ENCODE data around the gene KIAA1755.
A peak's percentile ranks its signal among the peaks of the same experiment; 100 is the strongest.

Gene KIAA1755

DNA sequence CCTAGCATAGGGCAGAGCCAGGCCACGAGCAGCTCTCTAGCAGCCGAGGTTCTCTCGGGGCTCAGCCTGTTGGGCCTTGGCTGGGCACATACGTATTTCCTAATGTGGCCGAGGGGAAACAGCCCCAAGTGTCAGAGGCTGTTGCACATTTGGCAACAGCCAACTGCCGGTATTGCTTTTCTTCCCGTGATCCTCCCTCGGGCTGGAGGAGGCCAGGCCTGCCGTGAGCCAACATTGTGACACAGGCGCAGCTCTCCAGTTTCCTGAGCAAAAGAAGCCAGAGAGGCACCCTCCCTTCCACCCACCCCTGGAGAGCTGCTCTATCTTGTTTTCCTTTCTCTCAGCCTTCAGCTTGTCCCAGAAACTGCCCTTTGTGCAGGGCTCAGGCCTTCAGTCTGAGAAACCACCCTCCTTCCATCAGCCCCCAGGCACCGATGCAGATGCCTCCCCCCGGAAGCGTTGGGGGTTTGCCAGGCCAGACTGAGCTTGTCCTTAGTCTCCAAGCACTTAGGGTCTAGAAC lies 38.3 kb upstream of the KIAA1755 start:
- peak; percentile 60 for DNase-seq (ENCODE audit: low read depth)
- no peak overlapping the region for H3K4me3 ChIP-seq (ENCODE audit: control insufficient read depth, low read depth, low read length)
- TF ChIP-seq, protein P1, sequence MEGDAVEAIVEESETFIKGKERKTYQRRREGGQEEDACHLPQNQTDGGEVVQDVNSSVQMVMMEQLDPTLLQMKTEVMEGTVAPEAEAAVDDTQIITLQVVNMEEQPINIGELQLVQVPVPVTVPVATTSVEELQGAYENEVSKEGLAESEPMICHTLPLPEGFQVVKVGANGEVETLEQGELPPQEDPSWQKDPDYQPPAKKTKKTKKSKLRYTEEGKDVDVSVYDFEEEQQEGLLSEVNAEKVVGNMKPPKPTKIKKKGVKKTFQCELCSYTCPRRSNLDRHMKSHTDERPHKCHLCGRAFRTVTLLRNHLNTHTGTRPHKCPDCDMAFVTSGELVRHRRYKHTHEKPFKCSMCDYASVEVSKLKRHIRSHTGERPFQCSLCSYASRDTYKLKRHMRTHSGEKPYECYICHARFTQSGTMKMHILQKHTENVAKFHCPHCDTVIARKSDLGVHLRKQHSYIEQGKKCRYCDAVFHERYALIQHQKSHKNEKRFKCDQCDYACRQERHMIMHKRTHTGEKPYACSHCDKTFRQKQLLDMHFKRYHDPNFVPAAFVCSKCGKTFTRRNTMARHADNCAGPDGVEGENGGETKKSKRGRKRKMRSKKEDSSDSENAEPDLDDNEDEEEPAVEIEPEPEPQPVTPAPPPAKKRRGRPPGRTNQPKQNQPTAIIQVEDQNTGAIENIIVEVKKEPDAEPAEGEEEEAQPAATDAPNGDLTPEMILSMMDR (conservative IDR thresholded peaks at IDR 0.05; ENCODE audit: control insufficient read depth, insufficient read depth, low read depth, low read length): no peak

DNA sequence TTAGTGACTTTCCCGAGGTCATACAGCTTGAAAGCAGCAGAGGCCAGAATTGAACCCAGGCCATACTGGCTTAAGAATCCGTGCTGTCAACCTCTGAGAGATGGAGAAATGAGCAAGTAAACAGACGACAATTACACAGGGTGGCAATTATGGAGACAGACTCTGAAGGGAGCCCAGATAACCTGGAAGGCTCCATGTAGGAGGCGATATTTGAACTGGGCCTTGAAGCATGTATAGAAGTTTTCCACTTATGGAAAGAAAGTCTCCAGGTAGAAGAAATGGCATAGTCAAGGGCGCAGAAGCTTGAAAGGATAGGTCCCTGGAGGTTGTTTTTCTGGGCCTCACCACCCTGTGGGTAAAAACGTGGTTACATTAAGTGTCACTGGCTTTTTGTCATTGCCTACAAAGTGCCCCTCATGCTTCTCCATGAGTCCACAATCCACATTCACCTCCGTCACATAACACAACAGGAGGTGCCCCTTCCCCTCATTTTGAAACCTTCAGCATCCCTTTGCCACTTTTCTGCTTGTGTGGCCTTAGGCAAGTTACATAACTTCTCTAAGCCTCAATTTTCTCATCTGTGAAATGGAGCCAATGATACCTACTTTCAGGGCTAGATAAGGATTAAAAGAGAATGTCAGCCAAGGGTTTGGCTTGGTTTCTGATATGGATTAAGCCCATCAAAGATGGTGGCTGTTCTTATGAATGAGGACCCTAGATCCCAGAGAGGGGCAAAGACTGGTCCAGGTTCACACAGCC lies 37.6 kb upstream of the KIAA1755 start:
- no peak for DNase-seq (ENCODE audit: low read depth)
- TF ChIP-seq, protein P1 (conservative IDR thresholded peaks at IDR 0.05; ENCODE audit: control insufficient read depth, insufficient read depth, low read depth, low read length): no peak
- no peak overlapping the region for H3K4me3 ChIP-seq (ENCODE audit: control insufficient read depth, low read depth, low read length)

DNA sequence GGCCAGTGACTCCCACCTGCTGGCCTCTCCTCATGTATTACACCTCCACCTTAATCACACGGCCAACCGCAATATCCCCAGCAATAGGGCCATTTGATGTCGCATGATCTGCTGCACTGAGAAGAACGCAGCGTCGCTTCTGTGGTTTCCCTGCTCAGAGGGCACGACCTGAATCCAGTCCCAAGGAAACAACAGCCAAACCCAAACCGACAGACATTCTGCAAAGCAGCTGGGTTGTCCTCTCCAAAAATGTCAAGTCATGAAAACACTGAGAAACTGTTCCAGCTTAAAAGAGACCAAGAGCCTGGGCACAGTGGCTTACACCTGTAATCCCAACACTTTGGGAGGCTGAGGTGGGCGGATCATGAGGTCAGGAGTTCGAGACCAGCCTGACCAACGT lies 35.9 kb upstream of the KIAA1755 start:
- TF ChIP-seq, protein P1 (conservative IDR thresholded peaks at IDR 0.05; ENCODE audit: control insufficient read depth, insufficient read depth, low read depth, low read length): no peak
- no peak for DNase-seq (ENCODE audit: low read depth)
- no peak overlapping the region for H3K4me3 ChIP-seq (ENCODE audit: control insufficient read depth, low read depth, low read length)

DNA sequence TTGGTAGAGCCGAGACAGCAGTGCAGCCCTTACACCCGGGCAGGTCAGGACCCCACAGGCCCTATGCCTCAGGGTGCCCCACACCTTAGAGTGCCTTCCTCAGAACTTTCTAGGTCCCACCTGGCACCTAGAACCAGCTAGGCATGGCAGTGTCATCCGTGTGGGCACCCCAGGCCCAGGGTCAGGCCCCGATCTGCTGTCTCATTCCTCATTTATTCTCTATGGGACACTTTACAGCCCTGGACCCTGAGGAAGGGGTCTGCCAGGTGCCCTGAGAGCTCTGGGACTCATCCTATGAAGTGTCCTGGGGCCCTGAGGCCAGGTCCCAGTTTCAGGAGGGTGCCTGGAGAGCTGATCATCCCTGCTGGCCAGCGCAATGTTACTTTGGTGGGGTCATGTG lies 35.3 kb upstream of the KIAA1755 start:
- no peak overlapping the region for H3K4me3 ChIP-seq (ENCODE audit: control insufficient read depth, low read depth, low read length)
- DNase-seq (ENCODE audit: low read depth): no peak
- TF ChIP-seq, protein P1 (conservative IDR thresholded peaks at IDR 0.05; ENCODE audit: control insufficient read depth, insufficient read depth, low read depth, low read length): no peak

DNA sequence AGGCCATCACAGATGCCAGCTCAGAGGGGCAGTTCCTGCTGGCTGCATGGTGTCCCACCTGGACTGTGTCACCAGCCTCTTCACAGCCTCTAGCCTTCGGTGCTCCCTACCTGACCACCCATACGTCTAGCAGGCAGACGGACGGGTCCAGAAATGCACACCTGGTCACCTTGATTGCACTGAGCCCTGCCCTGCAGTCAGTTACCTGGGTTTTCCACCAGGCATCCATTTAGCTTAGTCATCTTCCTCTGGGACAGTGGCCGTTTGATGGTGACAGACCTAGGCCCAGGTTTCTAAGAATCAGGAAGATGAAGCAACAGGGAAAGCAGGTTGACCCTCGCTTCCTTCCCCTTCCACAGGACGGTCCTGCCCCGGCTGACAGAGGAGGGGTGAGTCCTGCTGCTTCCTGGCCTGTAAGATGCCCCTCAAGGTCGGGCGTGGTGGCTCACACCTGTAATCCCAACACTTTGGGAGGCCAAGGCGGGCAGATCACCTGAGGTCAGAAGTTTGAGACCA lies 33.6 kb upstream of the KIAA1755 start:
- DNase-seq (ENCODE audit: low read depth): no peak
- H3K4me3 ChIP-seq (ENCODE audit: control insufficient read depth, low read depth, low read length): no peak overlapping the region
- TF ChIP-seq, protein P1 (conservative IDR thresholded peaks at IDR 0.05; ENCODE audit: control insufficient read depth, insufficient read depth, low read depth, low read length): no peak

DNA sequence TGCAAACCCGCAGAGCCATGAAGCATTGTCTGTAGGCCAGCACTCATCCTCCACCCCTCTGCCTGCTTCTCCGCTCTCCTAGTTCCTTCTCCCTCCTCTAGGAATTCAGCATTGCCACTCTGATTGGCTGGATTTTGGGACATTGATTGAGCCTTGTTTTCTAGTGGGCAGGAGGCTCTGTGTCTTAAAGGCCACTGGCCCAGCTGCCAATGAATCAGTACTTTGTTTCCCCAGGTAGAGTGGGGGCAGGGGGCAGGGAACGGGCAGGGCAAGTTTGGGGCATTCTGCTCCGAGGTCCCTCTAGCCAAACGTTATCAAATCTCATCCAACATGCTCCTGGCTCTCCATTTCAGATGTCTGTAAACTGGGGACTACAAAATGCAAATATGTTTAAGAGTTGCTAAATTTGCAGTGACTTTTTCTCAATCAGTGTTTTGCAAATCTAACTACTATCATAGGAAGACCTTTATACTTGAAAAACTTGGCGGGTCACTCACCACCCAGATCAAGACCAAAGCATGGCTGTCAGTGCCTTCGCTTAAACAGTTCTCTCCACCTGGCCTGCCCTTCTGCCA lies 33.0 kb upstream of the KIAA1755 start:
- no peak overlapping the region for H3K4me3 ChIP-seq (ENCODE audit: control insufficient read depth, low read depth, low read length)
- TF ChIP-seq, protein P1 (conservative IDR thresholded peaks at IDR 0.05; ENCODE audit: control insufficient read depth, insufficient read depth, low read depth, low read length): no peak
- no peak for DNase-seq (ENCODE audit: low read depth)
